ENCODE results near the gene EGFLAM. TPM values are rescaled to one million over a fixed set of nuclear protein-coding genes. Genes with fewer than 3 reads are reported as not detected.

Gene EGFLAM
- total and polyA plus RNA-seq, 9 of the 15 experiments (the other 6 are each of a cell fraction or from before 2014, with no cell fraction given), result 0.09 to 2.5 (median 1.0) TPM

GRCh38 chr5:38466424-38467189 is 208.2 kb downstream of the EGFLAM start (continued):
- TF ChIP-seq JUND (IDR thresholded peaks at IDR 0.05; ENCODE audit: borderline replicate concordance, low read depth, low read length) (0 out of 2 replicates have a peak, but pooled peaks have one; percentile 14), JUND (tag; IDR thresholded peaks at IDR 0.05; ENCODE audit: borderline replicate concordance, low read depth, low read length) (no peak; the same call in 2 of the 3 replicates), PKNOX1 (IDR thresholded peaks at IDR 0.05) (no peak), SIN3B (IDR thresholded peaks at IDR 0.05; ENCODE audit: low read depth) (no peak), GATAD2A (IDR thresholded peaks at IDR 0.05) (no peak), ATF7 (IDR thresholded peaks at IDR 0.05) (0 out of 2 replicates have a peak, but pooled peaks have one; percentile 29), ZNF668 (CRISPR knock-in tag; IDR thresholded peaks at IDR 0.05) (no peak), ZC3H11A (IDR thresholded peaks at IDR 0.05; ENCODE audit: low read depth, low read length) (no peak), IFI16 (CRISPR knock-in tag; IDR thresholded peaks at IDR 0.05) (no peak), ZNF280A (IDR thresholded peaks at IDR 0.05; ENCODE audit: low read depth, partially characterized antibody) (no peak), CEBPB (tag; IDR thresholded peaks at IDR 0.05) (0 out of 2 replicates have a peak, but pooled peaks have one; percentile 9), MAFF (IDR thresholded peaks at IDR 0.05; ENCODE audit: low read length) (no peak), TAF7 (tag; IDR thresholded peaks at IDR 0.05) (no peak), CEBPG (CRISPR knock-in tag; IDR thresholded peaks at IDR 0.05) (peak; percentile 24; the same call in 1 of the 2 replicates), CEBPG (tag; conservative IDR thresholded peaks at IDR 0.05 in 1 of 2, IDR thresholded peaks at IDR 0.05 in 1 of 2) (peak; percentile 26 to 81; a peak in 2 of 4 replicates), SMARCA5 (IDR thresholded peaks at IDR 0.05) (no peak), ZC3H8 (IDR thresholded peaks at IDR 0.05) (no peak)

Data from K562 (cell line).